Type B pancreatic cell (in vitro differentiated cells): Measurements from ENCODE around the gene MCF2L. TPM values are rescaled to one million over a fixed set of nuclear protein-coding genes. Genes with fewer than 3 reads are reported as not detected.

Experiments used
- DNase-seq: peaks from one replicate; pipeline ENCODE4 v3.0.0; 2021; ENCODE audit warnings: mixed read lengths; ENCODE audit not compliant: unreplicated experiment; ENCODE audit errors: extremely low spot score
- H3K27ac Mint-ChIP-seq: 2 replicates; pipeline ENCODE4 v1.8.0; 2021; ENCODE audit warnings: mild to moderate bottlenecking, mixed read lengths
- H3K27me3 Mint-ChIP-seq: 2 replicates; pipeline ENCODE4 v1.8.0; 2021; ENCODE audit warnings: mixed read lengths
- H3K36me3 Mint-ChIP-seq: 2 replicates; pipeline ENCODE4 v1.8.0; 2021; ENCODE audit warnings: mixed read lengths
- H3K4me1 Mint-ChIP-seq: one replicate; pipeline ENCODE4 v1.8.0; 2021; ENCODE audit warnings: mixed read lengths; ENCODE audit not compliant: unreplicated experiment
- H3K4me3 Mint-ChIP-seq: 2 replicates; pipeline ENCODE4 v1.8.0; 2021; ENCODE audit warnings: mild to moderate bottlenecking, mixed read lengths
- H3K9me3 Mint-ChIP-seq: 2 replicates; pipeline ENCODE4 v1.8.0; 2021; ENCODE audit warnings: mixed read lengths
- total RNA-seq: library from RNA; stranded (reverse); gene quantifications from 2 replicates; pipeline ENCODE4 v1.2.1, GENCODE V29; 2021; ENCODE audit warnings: low replicate concordance
- TF ChIP-seq, protein P1 (sequence below): fragments of 200-600 bp; sonication (generic); conservative IDR thresholded peaks from 2 replicates; pipeline ENCODE4 v1.5.0; 2021; ENCODE audit warnings: antibody characterized with exemption, mild to moderate bottlenecking

Gene MCF2L
- total RNA-seq, 1 donor from 2014 or later = 46.9 TPM

DNA sequence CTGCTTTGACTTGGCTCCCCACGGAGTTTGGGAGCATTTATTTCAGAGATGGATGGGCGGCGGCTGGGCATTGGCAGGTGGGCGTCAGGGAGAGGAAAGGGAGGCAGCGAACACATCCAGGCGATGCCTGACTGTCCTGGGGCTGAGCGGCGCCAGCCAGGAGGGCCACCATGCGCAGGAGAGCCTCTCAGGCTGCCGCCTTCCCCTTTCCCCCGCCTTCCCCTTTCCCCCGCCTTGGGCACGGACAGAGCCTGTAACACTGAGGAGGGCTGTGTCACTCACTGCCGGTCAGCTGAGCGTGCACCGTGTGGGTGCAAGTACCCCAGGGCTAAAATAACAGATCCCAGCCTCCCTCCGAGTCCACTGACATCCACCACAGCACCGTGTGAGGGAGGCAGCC, 11.4 kb downstream of the MCF2L start:
- TF ChIP-seq, protein P1, sequence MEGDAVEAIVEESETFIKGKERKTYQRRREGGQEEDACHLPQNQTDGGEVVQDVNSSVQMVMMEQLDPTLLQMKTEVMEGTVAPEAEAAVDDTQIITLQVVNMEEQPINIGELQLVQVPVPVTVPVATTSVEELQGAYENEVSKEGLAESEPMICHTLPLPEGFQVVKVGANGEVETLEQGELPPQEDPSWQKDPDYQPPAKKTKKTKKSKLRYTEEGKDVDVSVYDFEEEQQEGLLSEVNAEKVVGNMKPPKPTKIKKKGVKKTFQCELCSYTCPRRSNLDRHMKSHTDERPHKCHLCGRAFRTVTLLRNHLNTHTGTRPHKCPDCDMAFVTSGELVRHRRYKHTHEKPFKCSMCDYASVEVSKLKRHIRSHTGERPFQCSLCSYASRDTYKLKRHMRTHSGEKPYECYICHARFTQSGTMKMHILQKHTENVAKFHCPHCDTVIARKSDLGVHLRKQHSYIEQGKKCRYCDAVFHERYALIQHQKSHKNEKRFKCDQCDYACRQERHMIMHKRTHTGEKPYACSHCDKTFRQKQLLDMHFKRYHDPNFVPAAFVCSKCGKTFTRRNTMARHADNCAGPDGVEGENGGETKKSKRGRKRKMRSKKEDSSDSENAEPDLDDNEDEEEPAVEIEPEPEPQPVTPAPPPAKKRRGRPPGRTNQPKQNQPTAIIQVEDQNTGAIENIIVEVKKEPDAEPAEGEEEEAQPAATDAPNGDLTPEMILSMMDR = no peak
- no peaks in the 10 kb centered on the region for H3K27me3 Mint-ChIP-seq
- DNase-seq = no peak
- H3K4me1 Mint-ChIP-seq = no peaks in the 10 kb centered on the region
- H3K9me3 Mint-ChIP-seq = no peaks in the 10 kb centered on the region
- no peaks in the 10 kb centered on the region for H3K36me3 Mint-ChIP-seq
- no peak overlapping the region for H3K27ac Mint-ChIP-seq
- H3K4me3 Mint-ChIP-seq = no peak overlapping the region

DNA sequence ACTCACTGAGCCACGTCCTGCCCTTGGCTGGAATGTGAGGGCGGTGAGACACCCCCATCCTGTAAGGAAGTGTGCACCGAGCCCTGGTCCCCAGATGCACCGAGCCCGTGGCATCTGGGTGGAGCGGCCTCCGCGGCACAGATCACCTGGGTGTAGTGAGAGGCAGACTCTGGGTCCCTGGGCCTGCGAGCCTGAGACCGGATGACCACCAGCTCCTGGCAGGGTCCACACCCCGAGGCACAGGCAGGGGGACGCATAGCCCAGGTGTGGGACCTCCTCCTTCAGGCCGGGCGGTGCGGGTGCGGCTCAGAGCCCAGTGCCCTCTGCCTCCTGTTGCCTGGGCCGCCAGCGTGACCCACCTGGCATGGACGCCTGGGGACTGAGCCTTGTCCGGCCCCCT, 12.4 kb downstream of the MCF2L start:
- H3K4me1 Mint-ChIP-seq = peaks cover 4% of the 10 kb centered on the region
- no peaks in the 10 kb centered on the region for H3K36me3 Mint-ChIP-seq
- H3K27me3 Mint-ChIP-seq = no peaks in the 10 kb centered on the region
- DNase-seq = no peak
- H3K9me3 Mint-ChIP-seq = no peaks in the 10 kb centered on the region
- no peak overlapping the region for H3K4me3 Mint-ChIP-seq
- TF ChIP-seq, protein P1 = no peak
- no peak overlapping the region for H3K27ac Mint-ChIP-seq

DNA sequence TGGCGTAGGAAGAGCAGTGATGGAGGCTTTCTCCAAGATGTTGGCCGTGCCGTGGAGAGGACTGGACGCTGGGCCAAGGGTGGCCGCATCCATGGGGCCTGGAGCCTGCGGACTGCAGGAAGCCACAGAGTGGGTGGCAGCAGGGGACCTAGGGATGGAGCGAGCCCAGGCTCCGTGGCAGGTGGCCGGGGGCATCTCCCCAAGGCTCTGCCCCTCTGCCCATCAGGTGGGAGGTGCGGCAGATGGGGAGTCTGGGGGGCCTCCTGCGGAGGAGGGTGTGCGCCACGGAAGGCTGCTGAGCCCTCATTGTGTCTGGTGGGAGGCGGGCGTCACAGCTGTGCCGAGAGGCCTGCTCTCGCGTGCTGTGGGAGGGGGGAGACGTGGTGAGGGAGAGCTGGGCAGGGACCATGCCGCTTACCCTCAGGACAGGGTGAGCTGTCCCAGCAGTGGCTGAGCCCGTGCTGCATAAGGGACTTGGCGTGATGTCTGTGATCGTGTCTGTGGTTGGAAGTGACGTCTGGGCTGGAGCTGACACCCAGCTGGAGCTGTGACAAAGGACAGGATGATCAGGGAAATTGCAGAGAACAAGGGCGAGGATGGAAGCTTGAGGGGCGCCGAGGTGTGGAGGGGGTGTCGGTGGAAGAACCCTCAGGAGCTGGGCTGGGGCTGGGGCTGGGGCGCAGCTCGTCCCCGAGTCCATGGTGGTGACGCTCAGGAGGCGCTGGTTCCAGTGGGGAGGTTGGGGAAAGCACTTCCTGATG, 13.4 kb downstream of the MCF2L start:
- Mint-ChIP-seq H3K36me3 (no peaks in the 10 kb centered on the region), H3K27ac (no peak overlapping the region), H3K4me1 (peaks cover 4% of the 10 kb centered on the region), H3K4me3 (no peak overlapping the region), H3K9me3 (no peaks in the 10 kb centered on the region), H3K27me3 (no peaks in the 10 kb centered on the region)
- no peak for DNase-seq
- TF ChIP-seq, protein P1 = no peak

DNA sequence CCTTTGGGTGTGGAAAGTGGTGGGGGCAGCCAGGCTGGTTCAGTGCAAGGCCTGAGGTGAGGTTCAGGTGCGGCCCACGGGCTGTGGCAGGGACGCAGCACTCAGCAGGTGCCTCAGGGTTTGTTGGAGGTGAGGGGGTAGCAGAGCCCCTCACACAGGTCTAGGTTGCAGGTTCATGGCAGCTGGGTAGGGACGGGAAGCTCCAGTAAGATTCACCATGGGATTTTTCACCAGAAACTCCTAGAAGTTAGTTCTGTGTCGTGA, 14.0 kb downstream of the MCF2L start:
- no peaks in the 10 kb centered on the region for H3K36me3 Mint-ChIP-seq
- no peak overlapping the region for H3K27ac Mint-ChIP-seq
- TF ChIP-seq, protein P1 = no peak
- no peak overlapping the region for H3K4me3 Mint-ChIP-seq
- DNase-seq = no peak
- H3K27me3 Mint-ChIP-seq = no peaks in the 10 kb centered on the region
- no peaks in the 10 kb centered on the region for H3K9me3 Mint-ChIP-seq
- peaks cover 4% of the 10 kb centered on the region for H3K4me1 Mint-ChIP-seq

DNA sequence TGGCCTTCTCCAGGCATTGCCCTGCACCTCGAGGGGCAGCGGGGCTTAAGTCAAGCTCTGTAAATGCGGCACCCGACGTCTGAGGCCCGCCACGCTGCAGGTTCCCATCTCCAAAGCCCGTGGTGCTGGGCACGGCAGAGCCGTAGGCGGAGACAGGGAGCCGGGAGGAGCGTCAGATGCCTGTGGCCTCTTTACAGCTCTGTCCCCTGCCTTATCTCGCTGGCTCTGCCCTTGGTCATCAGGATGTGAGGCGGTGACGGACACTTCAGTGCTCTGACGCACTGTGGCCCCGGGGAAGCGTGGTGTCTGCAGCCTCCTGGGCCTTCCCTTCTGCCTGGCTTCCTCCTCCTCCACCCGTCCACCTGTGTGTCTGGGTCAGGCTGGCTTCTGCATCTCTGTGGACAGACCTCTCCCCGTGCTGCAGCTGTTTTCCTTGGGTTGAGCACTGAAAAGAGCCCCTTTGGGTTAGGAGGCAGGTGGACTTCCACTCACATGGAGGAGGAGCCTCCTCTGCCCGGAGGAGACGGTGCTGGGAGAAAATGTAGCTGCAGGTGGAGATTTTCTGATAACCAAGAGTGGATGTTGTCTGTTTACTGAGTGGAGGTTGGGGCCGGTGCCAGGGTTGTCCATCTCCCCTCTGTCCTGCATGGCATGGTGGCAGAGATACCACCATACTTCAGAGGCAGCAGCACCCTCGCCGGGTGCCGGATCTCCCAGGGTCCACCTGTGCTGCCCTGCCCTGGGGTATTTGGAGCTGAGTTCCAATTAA, 14.6 kb downstream of the MCF2L start:
- Mint-ChIP-seq H3K9me3 (no peaks in the 10 kb centered on the region), H3K27me3 (no peaks in the 10 kb centered on the region), H3K4me1 (peaks cover 4% of the 10 kb centered on the region), H3K4me3 (no peak overlapping the region), H3K27ac (no peak overlapping the region), H3K36me3 (no peaks in the 10 kb centered on the region)
- no peak for DNase-seq
- TF ChIP-seq, protein P1 = no peak
